NCI-H345 treated with DMSO at 0.1 percent for 48 hours (cell line): ENCODE results near the gene UBASH3B.

Experiments
- DNase-seq: peaks from one replicate; lab custom pipeline; 2025; ENCODE audit not compliant: unreplicated experiment; lab: John Stamatoyannopoulos, UW

Gene UBASH3B

DNA sequence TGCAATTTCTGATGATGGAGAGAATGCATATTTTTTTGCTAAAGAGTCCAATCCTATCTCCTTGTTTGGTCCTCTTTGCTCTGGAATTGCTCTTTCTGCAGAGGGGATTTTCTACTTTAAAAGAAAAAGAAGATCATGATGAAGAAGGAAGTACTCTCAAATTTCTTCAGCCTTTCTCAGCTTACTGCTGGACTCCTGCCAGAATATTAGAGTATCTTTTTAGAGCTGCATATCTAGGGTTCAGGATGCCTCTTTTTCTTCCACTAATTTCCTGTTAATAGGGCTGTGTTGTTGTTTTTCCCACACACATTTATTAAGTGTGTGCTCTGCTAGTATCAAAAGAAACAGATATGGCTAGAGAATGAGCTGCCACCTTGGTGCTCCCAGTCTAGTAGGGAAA is 18.2 kb downstream of the UBASH3B start:
- no peak for DNase-seq

DNA sequence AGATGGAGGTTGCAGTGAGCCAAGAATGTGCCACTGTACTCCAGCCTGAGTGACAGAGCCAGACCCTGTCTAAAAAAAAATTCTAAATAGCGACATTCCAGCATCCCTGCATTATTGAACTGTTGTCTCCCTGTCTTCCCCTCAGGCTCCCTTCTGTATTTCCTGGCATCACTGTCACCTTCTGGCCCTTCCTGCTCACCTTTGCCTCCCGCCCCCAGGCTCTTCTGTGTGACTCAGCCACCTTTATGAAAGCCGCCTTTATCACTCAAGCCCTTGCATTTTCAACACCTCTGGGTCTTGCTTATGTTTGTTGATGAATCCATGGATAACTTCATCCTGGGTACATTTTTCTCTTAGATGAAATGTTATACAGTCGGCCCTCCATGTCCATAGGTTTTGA is 21.1 kb downstream of the UBASH3B start:
- no peak for DNase-seq

DNA sequence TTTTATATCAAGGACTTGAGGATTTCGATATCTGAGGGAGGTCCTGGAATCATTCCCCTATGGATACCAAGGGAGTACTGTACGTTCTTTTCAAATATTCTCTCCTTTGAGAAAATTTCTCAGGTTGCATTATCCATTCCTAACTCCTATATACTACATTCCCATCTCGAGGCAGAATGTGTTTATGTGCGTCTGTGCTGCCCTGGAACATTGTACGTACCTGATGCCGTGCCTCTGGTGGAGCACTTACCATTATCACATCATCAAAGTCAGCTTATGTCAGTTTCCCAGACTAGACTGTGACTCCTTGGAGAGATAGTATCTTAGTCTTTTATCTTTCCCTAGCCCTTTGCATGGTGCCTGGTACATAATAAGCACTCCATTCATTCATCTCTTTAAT is 21.7 kb downstream of the UBASH3B start:
- DNase-seq = no peak

DNA sequence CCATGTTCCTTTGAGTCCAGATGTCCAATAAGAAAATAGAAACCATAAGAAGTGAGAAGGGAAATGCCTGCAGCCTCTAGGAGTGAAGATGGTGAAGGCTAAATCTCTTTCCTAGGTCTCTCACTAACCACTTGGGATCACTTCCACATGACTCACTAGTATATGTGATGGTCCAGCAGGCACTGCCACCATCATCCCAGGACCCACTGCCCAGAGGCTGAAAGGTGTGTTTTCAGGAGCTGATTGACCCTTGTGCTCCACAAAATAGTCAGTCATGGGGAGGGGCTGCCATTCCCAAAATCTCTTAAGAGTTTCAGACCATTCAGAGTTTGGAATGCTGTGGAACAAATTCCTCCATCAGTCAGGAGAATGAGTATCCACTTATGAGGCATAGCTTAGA is 22.9 kb downstream of the UBASH3B start:
- DNase-seq = no peak

DNA sequence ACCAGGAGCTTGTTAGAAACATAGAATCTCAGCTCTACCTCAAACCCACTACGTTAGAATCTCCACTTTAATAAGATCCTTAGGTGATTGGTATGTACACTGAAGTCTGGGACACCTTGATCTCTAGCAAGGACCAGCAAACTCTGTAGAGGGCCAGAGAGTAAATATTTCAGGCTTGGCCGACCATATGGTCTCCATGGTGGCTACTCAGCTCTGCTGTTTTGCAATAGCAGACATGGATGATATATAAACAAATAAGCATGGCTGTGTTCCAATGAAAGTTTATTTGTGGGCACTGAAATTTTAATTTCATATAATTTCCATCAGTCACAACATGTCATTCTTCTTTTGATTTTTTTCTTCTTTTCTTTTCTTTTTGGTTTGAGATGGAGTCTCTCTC is 23.9 kb downstream of the UBASH3B start:
- no peak for DNase-seq

DNA sequence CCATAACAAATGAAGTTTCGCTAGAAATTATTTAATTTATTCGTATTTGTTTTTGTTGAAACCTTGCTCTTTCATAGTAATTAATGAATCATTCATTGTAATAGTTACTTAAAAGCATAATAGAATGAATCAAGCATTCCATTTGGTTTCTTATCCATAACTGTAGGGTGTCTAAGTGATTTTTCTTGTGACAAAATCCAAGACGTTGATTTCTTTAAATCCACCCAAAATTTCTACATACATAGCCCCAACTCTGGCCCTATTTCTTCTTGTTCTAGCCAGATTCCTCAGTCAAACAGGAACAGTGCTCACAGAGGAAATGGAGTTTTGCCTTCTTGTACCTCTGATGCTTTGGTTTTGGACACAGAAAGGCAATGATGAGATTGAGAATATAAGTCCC is 25.5 kb downstream of the UBASH3B start:
- no peak for DNase-seq

DNA sequence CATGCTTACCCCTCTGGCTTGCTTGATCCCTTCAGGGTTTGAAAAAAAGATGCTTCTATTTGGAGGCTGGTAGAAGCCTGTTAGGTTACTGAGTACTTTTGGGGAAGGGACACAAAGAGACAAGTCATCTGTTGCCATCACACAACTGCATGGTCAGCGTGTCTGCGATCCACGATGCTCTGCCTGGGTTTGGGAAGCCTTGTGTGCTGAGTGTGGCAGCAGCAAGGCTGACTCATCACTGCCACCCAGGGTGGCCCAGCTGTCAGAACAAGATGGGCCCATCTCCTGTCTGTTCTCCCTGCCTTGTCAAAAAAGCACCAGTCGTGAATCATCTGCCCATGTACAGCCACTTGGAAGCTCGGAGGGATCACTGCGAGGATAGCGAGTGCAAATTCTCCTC is 26.2 kb downstream of the UBASH3B start:
- DNase-seq = no peak

DNA sequence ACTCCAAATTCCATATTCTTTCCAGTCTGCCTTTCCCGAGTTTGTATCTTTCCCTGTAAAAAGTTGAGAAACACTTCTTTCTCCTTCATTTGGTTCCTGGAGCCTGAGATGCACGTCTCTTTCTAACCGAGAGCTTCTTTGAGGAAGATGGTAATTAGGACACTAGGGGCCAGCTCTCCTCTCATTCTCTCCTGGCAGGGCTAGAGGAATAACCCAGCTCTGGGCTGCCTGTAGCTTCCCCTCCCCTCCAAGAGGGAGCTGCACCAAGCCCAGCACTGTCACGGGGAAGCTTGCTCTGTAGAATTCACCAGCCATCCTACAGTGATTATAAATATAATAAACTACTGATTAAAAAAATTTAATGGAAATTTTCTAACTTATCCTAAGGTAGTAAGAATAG is 26.9 kb downstream of the UBASH3B start:
- no peak for DNase-seq

DNA sequence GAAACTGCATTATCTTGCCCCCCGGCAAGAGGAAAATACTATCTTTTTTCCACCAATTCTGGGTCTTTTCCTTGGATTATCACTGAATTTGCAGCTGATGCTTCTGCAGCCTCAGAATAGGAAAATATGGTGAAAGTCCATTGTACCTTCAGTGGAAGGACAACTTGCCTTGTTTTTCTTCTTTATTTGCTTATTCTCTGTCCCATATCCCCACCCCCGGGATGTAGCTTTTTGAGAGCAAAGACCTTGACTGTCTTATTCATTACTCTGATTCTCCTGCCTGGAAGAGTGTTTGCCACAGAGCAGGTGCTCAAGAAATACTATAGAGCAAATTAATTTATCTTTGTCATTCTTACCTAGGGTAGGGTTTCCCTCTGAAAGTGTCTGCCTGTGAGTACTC is 29.5 kb downstream of the UBASH3B start:
- DNase-seq = peak; percentile 37

DNA sequence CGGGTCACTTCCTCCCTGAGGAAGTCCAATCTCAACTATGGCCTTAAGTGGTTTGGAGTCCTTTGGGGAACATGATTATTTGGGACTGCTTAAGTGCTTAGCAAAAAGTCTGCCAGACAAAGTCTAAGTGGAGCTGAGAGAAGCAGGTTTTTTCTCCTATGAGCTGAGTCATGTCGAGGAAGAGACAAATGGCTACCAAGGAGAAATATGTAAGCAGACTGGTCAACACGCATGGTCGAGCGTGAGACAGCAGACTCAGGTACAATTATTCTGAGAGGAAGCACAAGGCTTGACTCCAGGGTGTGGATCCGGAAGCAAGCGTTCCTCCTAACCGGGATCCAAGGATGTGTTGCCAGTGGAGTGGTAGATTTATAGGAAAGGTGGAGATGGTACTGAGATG is 30.6 kb downstream of the UBASH3B start:
- DNase-seq = no peak

DNA sequence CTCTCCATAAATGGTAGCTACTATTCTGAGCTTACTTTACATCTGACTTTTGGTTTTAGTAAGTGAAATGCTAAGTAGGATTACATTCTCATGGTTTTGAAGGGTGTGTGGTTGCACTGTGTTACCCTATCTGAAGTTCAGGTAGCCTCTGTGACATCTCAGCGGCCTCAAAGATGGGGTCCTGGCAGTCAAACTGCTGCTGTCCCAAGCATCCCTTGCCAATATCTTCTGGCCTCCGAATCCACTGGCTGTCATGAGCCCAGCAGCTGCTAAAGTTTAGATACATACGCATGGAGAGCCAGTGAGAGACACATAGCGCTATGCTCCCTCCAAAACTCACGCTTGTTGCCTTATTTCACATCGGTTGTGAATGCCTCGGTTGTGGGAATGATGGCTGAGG is 34.9 kb downstream of the UBASH3B start:
- DNase-seq = no peak

DNA sequence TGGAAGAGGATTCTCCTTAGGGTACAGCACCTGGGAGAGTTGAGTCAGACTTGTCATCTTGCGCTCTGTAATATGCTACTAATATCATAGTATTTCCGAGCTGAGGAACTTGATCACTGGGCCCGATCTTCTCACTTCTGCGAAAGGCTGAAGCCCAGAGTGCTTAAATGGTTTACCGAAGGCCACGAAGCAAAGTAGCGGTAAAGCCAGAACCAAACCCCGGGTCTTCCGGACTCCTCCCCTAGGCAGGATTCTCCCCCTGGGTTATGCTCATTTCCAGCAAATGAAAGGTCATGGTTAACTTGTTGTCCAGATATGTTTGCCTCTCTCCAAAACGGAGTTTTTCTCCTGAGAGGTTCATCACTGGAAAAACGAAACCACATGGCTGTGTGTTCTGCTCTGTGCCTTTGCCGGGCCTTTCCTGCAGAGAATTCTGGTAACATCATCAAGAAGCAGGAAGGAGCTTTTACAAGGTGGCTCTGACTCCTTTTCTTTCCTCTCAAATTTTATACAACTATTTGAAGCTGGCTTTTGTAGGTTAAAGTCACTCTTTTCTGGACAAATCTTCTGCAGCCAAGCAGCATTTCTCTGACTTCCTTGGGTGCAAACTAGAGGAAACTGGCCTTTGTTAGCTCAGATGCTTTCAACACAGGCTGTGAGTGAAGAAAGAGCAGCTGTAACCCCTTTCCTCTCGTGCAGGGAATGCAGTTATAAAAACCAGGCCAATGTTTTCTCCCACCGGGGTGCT is 35.5 kb downstream of the UBASH3B start:
- no peak for DNase-seq

DNA sequence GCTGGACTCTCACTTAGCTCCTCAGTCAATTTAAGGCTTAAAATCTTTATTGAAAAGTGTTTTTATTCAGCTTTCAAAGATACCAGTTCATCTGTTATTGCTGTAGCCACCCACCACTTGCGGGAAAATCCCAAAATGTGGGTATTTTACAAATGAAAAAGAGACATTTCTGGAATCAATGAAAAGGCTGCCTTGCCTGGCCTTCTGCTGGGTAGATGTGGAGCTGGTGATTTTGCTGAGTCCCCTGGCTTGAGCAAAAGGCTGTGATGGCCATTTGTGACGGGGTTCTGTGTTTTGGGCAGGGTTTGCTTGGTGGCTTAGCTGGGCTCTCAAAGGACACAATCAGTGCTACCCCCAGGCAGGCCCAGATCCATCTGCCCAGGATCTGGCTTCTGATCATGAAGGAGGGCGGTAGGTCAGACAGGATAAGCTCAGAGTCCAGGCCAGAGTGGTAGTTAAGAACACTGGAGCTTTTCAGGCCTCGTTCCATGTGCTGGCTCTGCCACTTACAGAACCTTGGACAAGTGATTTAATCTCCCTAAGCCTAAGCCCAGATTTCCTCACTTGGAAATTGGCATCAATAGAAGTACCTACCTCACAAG is 36.1 kb downstream of the UBASH3B start:
- DNase-seq = no peak

DNA sequence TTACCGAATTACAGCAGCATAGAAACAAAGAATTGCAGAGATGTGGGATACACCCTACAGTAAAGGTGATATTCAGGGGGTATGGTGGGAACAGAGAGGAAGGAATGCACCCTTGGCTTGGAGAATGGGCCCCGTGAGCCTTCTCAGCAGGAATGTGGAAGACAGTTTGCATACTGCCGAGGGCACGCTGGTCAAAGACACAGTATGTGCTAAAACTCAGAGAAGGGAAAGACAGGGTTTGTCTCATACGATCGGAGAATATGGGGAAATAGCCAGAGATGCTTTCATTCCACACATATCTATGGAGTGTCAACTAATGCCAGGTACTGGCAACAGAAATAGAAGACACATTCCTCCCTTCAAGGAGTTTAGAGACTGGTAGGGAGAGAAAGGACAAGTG is 36.9 kb downstream of the UBASH3B start:
- DNase-seq = no peak

DNA sequence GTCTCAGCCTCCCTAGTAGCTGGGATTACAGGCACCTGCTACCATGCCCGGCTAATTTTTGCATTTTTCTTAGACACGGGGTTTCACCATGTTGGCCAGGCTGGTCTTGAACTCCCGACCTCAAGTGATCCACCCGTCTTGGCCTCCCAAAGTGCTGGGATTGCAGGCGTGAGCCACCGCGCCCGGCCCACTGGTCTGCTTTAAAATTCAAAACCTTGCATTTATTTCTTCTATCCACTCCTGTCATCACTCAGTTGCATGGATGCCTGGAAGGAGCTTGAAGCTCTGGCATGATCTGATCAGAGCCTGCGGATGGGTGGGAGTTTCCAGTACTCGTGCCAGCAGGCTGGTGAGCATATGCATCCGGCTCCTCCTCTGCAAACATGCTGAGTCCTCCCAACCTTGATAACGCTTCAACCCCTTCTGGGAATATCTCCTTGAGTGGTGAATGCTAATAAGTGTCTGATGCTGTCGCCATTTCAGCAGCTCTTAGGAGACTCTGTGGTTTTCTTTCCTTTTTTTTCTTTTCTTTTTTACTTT is 39.6 kb downstream of the UBASH3B start:
- no peak for DNase-seq

DNA sequence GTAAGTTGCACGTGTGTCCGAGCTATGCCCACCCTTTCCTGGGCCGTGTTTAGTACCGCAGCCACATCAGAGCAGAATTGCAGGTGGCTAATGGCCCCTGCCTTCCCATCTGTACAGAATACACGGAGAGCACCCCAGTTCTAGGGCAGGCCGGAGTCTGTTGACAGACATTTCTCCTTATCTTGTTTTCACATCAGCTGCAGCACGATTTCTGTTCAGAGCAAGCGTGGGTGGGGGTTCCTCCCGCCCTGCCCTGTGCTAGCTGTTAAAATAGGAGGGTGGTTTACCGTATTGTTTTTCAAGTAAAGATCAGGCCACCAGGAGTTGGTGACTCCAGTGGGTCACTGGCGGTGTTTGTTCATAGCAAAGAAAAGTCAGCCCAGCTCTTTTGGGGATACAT is 41.1 kb downstream of the UBASH3B start:
- no peak for DNase-seq

DNA sequence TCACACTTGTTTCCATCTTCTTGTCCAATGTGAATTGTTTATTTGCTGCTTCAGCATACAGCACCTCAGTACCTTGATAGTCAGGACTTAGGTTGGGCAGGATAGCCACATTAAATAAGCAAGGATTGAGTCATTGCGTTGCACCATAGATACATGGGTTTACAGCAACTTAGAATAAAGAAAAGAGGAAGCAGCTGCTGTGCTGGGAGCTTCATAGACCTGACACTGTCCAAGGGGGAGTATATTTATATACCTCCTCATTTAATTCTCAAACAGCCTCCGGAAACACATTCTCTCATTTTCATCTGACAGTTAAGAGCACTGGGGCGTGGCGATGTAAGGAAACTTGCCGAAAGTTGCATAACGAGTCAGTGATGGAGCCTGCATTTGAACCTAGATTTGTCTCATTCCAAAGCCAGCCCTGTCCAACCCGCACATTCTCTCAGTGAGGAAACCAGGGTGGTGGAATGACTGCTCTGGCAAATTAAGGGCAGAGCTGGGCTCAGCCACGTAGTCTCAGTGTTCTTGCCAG is 42.2 kb downstream of the UBASH3B start:
- no peak for DNase-seq

DNA sequence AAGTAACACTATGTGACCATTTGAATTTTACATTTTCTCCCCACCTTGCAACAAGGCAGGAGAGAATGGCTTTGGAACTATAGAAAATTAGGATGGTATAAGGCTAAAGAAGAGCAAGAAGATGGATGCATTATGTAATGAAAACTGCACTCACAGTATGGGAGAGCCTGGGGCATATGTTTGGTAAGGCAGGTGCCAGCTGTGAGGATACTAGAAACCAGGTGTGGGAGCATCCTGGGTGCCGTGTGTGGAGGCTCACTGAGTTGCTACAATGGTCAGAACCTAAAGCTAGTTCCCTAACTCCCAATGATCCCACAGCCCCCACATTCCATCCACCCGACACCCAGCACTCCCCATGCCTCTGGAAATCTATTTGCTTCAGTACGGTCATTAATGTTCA is 42.9 kb downstream of the UBASH3B start:
- no peak for DNase-seq

DNA sequence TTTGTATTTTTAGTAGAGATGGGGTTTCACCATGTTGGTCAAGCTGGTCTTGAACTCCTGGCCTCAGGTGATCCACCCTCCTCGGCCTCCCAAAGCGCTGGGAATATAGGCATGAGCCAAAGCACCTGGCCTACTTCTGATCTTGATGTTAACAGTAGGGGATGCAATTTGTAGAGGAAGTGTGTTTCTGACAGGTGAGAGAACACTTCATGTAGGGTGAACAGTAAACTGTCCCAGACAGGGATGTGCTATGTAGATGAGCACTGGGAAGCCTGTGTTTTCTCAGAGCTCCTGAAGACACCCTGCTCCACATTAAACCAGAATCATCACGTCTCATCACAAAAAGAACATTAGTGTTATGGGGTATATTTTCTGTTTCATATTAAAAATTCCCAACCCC is 45.1 kb downstream of the UBASH3B start:
- DNase-seq = no peak

DNA sequence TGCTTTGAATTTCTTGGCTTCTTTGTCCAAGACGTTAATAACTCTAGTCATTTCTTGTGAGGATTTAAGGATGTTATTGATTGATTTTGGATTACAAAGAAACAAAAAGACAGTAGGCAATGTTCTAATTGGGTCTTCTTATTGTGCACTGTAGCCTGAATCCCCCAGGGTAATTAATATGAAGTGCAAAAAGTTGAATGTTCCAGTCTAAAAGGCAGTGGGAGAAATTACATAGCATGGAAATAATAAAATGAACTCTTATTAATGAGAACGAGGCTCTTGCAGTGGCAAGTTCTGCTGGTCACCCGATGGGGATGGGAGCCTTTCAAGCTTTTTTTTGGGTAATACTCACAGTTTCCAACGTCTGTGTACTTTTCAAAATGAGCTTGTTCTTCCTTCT is 45.6 kb downstream of the UBASH3B start:
- DNase-seq = no peak

DNA sequence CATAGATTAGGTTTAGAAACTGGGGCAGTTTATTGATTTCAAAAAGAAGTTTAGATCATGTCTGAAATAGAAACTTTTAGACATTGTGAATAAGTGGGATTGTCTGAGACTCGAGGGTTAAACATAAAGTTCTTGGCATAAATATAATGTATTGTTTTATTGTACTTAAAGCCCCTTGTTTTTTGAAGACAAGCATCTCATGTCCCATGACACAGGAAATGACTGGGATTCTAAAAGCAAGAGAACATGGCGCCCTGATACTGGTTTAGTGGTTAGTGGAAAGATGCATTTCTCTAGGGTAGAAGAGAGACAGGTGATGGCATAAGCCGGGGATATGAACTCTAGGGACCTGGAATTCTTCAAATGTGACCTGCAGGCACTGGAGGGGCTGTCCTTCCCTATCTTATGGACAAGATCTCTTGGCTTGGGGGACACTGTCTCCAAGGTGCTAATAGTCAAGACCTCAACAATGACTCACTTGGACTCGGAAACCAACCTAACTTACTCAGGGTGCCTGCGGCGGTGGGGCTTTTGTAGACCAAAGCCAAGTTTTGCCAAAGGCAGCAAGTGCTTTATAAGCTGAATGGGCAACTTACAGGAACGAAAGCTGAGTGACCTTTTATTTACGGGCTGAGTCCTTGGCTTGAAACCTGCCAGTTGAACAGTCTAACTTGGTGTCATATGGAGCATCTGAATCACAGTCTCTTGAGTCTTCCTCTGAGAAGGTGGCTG is 48.2 kb downstream of the UBASH3B start:
- DNase-seq = no peak

DNA sequence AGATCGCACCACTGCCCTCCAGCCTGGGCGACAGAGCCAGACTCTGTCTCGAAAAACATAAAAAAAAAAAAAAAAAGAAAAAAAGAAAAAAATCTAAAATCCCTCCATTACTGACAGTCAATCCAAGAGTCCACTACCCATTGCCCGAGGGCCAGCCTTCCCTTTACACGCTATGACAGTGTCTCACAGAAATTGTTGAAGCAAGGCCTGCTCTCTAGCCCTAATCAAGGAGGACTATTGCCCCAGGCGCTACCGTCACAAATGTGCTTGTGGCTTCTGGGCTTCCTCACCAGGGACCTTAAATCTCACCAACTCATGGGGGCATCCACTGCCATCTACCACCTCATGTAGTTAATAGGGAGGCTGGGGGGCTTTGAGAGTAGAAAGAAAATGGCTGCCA is 49.9 kb downstream of the UBASH3B start:
- no peak for DNase-seq
